ENCODE measurements around the gene NBAS. TPM values are rescaled to one million over a fixed set of nuclear protein-coding genes. Genes with fewer than 3 reads are reported as not detected.

NBAS gene
- total and polyA plus RNA-seq, 9 of the 15 experiments (the other 6 are each of a cell fraction or from before 2014, with no cell fraction given) = 15.3 to 94.4 (median 69.9) TPM

DNA sequence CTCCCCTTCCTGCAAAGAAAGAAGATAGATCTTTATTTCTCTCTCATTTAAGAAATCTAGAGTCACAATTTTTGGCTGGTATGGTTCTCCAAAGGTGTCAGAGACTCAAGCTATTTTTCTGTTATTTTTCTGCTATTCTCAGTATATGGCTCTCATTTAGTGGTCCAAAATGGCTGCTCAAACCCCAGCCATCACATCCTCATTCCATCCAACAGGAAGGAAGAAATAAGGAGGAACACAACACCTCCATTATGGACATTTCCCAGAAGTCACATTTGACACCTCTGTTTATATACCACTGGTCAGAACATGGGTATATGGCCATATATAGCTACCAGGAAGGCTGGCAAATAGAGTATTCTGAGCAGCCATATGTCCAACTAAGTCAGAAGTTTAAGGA is 23.2 kb upstream of the NBAS start (continued):
- TF ChIP-seq, protein P1, sequence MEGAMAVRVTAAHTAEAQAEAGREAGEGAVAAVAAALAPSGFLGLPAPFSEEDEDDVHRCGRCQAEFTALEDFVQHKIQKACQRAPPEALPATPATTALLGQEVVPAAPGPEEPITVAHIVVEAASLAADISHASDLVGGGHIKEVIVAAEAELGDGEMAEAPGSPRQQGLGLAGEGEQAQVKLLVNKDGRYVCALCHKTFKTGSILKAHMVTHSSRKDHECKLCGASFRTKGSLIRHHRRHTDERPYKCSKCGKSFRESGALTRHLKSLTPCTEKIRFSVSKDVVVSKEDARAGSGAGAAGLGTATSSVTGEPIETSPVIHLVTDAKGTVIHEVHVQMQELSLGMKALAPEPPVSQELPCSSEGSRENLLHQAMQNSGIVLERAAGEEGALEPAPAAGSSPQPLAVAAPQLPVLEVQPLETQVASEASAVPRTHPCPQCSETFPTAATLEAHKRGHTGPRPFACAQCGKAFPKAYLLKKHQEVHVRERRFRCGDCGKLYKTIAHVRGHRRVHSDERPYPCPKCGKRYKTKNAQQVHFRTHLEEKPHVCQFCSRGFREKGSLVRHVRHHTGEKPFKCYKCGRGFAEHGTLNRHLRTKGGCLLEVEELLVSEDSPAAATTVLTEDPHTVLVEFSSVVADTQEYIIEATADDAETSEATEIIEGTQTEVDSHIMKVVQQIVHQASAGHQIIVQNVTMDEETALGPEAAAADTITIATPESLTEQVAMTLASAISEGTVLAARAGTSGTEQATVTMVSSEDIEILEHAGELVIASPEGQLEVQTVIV (CRISPR knock-in tag; IDR thresholded peaks at IDR 0.05; ENCODE audit: borderline replicate concordance) = no peak
- TF ChIP-seq HOXB6 (CRISPR knock-in tag; IDR thresholded peaks at IDR 0.05; ENCODE audit: borderline replicate concordance) = no peak
- no peak for TF ChIP-seq CSDE1 (IDR thresholded peaks at IDR 0.05)
- TF ChIP-seq TFAM (CRISPR knock-in tag; conservative IDR thresholded peaks at IDR 0.05) = no peak
- TF ChIP-seq HSF4 (CRISPR knock-in tag; IDR thresholded peaks at IDR 0.05; ENCODE audit: borderline replicate concordance) = no peak
- TF ChIP-seq, protein P2, sequence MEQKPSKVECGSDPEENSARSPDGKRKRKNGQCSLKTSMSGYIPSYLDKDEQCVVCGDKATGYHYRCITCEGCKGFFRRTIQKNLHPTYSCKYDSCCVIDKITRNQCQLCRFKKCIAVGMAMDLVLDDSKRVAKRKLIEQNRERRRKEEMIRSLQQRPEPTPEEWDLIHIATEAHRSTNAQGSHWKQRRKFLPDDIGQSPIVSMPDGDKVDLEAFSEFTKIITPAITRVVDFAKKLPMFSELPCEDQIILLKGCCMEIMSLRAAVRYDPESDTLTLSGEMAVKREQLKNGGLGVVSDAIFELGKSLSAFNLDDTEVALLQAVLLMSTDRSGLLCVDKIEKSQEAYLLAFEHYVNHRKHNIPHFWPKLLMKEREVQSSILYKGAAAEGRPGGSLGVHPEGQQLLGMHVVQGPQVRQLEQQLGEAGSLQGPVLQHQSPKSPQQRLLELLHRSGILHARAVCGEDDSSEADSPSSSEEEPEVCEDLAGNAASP (IDR thresholded peaks at IDR 0.05) = no peak
- no peak for TF ChIP-seq ZNF717 (CRISPR knock-in tag; IDR thresholded peaks at IDR 0.05)
- TF ChIP-seq, protein P3, sequence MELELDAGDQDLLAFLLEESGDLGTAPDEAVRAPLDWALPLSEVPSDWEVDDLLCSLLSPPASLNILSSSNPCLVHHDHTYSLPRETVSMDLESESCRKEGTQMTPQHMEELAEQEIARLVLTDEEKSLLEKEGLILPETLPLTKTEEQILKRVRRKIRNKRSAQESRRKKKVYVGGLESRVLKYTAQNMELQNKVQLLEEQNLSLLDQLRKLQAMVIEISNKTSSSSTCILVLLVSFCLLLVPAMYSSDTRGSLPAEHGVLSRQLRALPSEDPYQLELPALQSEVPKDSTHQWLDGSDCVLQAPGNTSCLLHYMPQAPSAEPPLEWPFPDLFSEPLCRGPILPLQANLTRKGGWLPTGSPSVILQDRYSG (tag; conservative IDR thresholded peaks at IDR 0.05; ENCODE audit: low read depth) = no peak
- TF ChIP-seq NRF1 (conservative IDR thresholded peaks at IDR 0.05 in 1 of 2, IDR thresholded peaks at IDR 0.05 in 1 of 2) = no peak

Measured in K562 (cell line).